GM19328 (cell line): ENCODE measurements around the gene MYO5B.
A peak's percentile ranks its signal among the peaks of the same experiment; 100 is the strongest.

Source experiments
- ATAC-seq: cut with Tn5 transposase; IDR thresholded peaks from one replicate; pipeline ENCODE4 v1.9.1; 2021; ENCODE audit warnings: mild to moderate bottlenecking, moderate library complexity; ENCODE audit not compliant: unreplicated experiment

Gene MYO5B

GRCh38 chr18:50189160-50189559 is 5.8 kb downstream of the MYO5B start:
- peak; percentile 55 for ATAC-seq

DNA sequence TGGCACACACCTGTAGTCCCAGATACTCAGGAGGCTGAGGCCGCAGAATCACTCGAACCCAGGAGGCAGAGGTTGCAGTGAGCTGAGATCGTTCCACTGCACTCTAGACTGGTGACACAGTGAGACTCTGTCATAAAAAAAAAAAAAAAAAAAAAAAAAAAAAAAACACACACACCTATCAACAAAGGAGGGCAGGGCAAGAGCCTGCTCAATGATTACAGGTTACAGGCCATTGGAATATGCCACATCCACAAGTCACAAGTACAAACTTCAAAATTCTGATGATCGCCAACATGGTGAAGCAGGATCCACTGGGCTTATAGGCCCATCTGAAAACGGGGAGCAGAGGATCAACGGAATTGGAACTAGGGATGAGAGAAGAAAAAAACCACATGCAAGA is 6.3 kb downstream of the MYO5B start:
- ATAC-seq: no peak

- ATAC-seq: no peak
Observed at GRCh38 chr18:50187659-50188058, 7.3 kb downstream of the MYO5B start.

DNA sequence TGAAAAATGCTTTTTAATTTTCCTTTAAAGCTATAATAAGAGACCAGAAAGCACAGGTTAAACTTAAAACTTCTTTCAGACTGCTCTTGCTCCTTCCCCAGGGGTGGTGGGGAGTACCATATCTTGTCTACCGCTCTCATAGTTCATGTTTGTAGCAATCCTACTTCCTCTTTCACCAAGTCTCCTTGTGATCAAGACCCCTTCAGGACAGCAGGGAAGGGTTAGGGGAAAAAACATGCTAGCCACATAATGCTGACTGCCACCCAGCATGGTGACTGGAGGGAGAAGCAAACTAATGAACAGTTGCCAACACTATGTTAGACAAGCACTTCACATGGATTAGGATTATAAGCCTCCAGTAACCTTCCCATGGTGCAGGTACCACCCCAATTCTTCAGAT is 8.6 kb downstream of the MYO5B start:
- ATAC-seq: no peak

- no peak for ATAC-seq
Observed at GRCh38 chr18:50183556-50183955, 11.4 kb downstream of the MYO5B start.

DNA sequence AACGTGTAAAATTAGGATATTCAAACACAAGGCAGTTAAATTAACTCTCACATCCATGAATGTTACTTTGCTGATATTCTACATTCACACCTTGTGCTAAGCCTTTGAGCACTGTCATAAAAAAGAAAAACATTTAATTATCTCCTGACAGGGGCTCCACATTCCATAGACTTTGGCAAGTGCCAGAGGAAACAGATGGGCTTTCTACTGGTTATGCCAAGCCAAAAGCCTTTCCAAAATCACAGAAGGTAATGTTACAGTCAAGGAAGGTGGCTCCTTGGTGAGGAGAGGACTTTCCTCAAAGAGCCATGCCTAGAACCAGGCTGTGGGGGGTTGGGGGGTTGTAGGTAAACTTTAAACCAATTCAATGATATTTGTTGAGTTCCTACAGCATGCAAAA is 12.4 kb downstream of the MYO5B start:
- ATAC-seq: no peak

DNA sequence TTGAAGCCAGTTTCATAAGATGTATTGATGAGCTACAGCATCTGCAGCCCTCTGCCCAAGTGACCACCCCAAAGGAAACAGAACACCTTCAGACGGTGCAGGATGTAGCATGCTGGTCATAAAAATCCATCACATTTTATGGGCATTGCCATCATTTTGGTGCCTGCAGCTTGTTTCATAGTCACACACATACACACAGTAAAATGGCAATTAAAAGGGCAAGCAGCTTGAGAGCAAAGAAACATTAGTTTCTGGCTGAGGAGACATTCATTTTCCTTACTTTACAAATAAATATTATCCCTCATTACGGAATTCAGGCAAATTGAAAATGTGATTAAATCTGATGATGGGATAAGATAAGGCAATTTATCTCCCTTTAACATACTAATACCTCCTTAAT is 13.4 kb downstream of the MYO5B start:
- no peak for ATAC-seq

DNA sequence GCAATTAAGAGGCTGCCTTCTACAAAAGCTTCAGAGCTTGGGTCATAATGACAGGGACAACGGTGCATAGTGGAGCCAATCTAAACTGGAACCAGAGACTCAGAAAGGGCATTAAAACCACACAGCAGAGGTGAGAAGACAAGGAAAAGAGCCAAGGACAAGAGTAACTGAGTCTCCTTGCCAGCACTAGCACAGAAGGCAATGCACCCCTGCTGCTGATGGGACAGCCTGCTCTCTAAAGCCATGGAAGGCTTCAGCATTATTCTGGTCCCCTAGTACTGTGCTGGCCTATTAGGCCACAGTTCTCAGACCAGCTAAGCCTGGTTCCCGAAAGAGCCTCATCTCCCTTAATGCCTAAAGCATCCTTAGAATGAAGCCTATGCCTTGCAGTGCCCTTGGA is 15.5 kb downstream of the MYO5B start:
- ATAC-seq: no peak

GRCh38 chr18:50177294-50177992 is 17.5 kb downstream of the MYO5B start:
- no peak for ATAC-seq

DNA sequence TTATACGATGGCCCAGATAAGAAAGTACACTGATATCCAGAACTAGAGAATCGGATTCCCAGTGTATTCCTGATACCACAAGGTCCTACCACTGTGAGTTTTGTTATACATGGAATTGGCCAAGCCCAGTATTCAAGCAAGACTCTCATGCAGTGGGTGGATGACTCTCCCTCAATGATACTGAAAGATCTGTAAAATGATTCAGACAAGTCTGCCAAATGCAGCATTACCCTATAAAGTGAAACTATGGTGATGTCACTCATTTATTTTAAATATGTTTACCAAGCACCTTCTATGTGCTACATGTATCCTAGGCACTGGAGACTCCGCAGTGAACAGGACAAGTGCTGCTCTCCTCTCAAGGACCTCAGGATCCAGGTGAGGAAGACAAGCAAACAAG is 22.6 kb downstream of the MYO5B start:
- no peak for ATAC-seq

DNA sequence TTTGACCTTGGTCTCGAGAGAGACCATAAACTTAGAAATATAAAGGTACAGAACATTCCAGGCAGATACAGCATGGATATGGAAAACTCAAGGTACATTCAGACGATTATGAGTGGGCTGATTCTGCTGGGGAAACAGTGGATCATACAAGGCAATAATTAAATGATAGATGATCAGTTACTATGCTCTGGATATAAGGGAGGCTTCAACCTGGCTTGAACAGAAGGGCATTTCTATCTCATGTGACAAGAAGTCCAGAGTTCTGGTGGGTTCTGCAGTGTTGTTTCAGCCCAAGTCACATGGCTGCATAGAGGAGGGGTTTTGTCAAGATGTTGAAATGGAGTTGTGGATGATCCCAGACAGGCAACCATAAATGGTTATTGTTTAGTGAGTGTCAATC is 23.5 kb downstream of the MYO5B start:
- no peak for ATAC-seq

DNA sequence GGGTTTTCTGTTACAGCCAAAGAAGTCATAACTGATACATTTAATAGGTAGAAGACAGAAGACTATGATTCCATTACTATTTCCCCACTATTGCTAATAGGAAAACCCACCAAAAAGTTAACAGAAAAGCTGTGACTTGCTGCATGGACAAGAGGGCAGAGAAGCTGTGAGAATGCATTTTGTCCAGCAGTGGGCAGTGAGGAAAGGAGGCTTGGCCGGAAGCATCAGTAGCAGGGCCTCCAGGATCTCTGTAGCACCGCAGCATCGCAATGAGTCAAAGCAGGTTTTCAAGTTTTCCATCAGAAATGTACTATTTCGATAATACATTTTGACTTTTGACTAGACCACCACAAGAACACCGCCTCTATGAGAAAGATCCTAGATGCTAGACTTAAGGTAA is 24.9 kb downstream of the MYO5B start:
- no peak for ATAC-seq

DNA sequence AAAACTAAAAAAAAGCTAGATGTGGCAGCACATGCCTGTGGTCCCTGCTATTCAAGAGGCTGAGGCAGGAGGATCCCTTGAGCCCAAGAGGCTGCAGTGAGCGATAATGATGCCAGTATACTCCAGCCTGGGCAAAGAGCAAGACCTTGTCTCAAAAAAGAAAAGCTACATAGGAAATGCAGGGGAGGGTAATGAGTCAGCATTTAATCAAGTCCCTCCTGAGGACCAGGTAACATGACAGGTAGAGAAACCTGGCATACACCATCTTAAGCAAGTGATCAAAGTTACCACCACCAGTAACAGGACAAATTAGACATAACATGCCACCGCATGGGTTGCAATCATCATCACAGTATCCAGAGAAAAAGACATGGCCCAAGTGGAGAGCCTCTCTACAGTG is 25.8 kb downstream of the MYO5B start:
- ATAC-seq: no peak

GRCh38 chr18:50167966-50168365 is 27.0 kb downstream of the MYO5B start:
- no peak for ATAC-seq

GRCh38 chr18:50166901-50167300 is 28.0 kb downstream of the MYO5B start:
- ATAC-seq: no peak

- ATAC-seq: no peak
Observed at GRCh38 chr18:50163505-50163904, 31.4 kb downstream of the MYO5B start.

DNA sequence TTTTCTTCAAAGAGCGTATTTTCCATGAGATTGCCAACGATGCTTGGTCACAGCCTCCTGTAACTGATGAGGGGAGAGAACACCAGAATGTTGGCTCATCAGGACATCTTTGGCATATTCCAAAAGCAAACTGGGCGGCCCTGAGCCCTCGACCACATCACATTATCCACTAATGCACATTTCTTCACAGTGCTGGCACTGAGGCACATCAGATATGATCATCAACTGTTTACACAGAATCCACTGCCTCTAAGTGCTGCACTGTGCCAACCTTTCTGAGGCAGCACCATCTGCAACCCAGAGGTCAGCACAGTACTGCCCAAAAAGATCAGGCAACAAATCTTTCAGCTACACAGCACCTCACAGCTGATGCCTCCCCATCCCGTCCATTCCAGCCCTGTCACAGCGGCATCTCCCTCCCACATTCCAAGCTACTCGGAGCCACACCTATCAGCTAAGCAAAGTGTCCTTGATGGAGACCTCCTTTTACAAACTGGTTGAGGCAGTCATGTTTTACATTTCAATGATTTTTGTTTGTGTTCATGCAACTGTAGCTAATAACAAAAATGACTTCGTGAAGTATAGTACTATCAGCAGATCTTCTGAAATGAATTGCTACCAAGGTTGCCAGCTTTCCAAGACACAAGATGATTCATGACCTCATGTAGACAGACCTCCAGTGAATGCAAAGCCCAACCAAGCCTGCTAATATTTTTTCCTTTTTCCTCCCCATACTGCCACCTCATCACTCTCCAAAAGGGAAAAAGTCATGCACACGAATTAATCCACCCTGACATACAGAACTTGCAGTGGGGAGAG is 32.3 kb downstream of the MYO5B start:
- ATAC-seq: no peak

DNA sequence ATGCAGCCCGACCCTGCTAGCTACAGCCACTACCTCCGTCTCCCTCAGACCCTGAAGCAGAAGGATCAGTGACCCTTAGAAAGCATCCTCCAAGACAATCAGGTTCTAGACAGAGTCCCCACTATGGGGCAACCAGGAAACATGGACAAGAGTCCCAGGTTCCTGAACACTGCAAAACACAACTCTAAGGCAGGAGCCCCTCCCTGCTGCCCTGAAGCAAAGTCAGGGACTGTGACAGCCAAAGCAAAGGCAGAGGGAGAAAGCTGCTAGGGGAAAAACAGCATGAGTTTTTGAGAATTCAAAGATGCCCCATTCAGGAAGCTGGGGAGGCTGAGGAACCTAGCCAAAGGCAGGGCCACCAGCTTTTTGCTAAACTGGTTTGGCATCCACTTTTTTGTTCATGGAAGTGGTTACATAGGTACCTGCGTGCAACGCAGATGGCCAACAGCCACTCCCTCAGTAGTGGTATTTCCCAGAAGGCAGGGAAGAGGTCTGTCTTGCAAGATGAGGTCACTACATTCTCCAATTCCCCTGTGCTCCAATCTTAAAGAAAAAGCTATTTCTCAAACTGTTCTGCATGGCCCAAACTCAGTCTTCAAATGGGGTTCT is 33.2 kb downstream of the MYO5B start:
- ATAC-seq: no peak

DNA sequence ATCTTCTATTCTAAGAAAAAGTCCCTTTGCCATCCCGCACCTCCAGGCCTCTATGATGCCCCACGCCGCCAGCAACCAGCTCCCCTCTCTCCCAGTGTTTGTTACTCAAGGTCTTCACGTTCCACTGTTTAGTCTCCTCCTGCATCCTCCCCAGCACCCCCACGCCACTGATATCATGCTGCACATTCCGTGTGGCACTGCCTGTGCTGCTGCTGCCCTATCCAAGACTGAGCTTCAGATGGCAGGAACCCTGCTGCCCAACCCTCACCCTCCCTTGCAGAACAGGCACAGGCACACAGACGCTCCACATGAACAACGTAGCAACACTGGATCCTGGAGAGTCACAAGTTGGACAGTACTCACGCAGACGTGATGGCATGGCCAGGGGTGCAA is 35.3 kb downstream of the MYO5B start:
- ATAC-seq: no peak

DNA sequence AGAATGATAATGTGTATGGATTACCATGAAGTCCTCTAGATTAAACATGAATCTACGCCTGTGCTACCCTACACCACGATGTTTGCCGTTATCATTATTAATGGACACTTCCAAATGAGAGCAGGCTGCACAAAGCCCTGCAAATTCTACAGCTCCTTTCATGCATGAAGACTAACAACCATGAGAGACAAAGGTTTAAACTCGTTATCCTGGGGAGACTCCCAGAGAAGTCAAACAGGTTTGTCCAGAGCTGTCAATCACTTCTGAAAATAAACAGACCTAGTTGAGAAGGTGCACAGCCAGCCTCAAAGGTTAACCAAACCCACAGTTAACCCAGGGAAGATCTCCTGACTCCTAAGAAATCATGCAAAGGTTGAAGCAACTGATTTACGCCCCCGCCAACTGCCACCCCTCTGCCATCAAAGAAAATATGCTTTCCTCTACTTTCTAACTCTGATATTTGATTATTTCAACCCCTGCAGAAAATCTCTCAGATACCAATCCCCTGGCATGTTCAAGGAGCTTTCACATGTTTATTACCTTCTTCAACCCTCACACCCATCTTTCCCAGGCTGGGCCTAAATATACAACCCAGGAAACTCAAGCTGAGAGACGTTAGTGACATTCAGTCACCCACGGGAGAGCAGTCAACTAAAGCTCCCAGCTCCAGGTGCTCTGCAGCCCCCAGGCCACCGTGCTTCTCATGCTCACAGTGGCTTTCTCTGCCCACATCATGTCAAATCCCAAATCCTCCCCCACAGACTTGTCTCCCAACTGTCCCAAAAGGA is 35.9 kb downstream of the MYO5B start:
- no peak for ATAC-seq

GRCh38 chr18:50155406-50155805 is 39.5 kb downstream of the MYO5B start:
- ATAC-seq: no peak
